HepG2 (cell line): Measurements from ENCODE around the gene UPB1. TPM values are rescaled to one million over a fixed set of nuclear protein-coding genes. Genes with fewer than 3 reads are reported as not detected.

ENCODE experiments used
- ATAC-seq: fragments of 200-7000 bp; cut with Tn5 transposase; 3 replicates; pipeline ENCODE4 v1.9.1; 2020; ENCODE audit warnings: mild to moderate bottlenecking, moderate library complexity
- BruUV-seq: library from RNA; stranded (reverse); fragments of 400-500 nt; replicated peaks from 2 replicates; lab custom pipeline; 2021; lab: Mats Ljungman, UMichigan
- CTCF ChIA-PET: fragments of 300-600 bp; formaldehyde crosslinking; extraction: SDS; loops from one replicate; lab custom pipeline; 2021; ENCODE audit warnings: low total read pairs, inconsistent platforms, low intra/inter-chr PET ratio; lab: Yijun Ruan, JAX
- POLR2A ChIA-PET: fragments of 350-600 bp; sonication (Branson Sonifier 250); formaldehyde crosslinking; loops from one replicate; lab custom pipeline; 2020; ENCODE audit warnings: antibody characterized with exemption, inconsistent platforms; lab: Yijun Ruan, JAX
- DNase-seq: peaks from one replicate; pipeline ENCODE4 v3.0.0-alpha.2; 2015; ENCODE audit warnings: low spot score
- FAIRE-seq: peaks from 3 replicates; lab custom pipeline; 2011; peaks lifted over from hg19 to GRCh38; lab: Jason Lieb, UNC
- H2AFZ ChIP-seq: one replicate; pipeline ENCODE4 v1.6.1; 2011; ENCODE audit warnings: low read length, inconsistent platforms
- H3K27ac ChIP-seq: fragments of 300-600 bp; 3 replicates; pipeline ENCODE4 v1.8.0; 2011; ENCODE audit warnings: mixed run types, mild to moderate bottlenecking, mixed read lengths, low read length, inconsistent platforms; ENCODE audit not compliant: insufficient read depth; ENCODE audit errors: extremely low read length
- H3K27me3 ChIP-seq, 2 experiments: fragments of 200-600 bp in 1 of 2; 2 replicates in 1 of 2; 3 replicates in 1 of 2; pipeline versions ENCODE4 v1.6.0 to v1.8.0; 2011; ENCODE audit warnings: low read length in 2 of 2, mild to moderate bottlenecking in 2 of 2, moderate library complexity in 2 of 2, inconsistent platforms in 1 of 2; ENCODE audit not compliant: insufficient read depth in 2 of 2, control insufficient read depth in 1 of 2
- H3K36me3 ChIP-seq, 2 experiments: fragments of 200-600 bp in 1 of 2; replicated peaks in 1 of 2; 2 replicates in 1 of 2; 3 replicates in 1 of 2; pipeline versions ENCODE4 v1.5.1 to v1.8.0; 2011; ENCODE audit warnings: low read length in 2 of 2, inconsistent platforms in 1 of 2; ENCODE audit not compliant: insufficient read depth in 2 of 2, control insufficient read depth in 1 of 2
- H3K4me1 ChIP-seq: 2 replicates; pipeline ENCODE4 v1.5.1; 2012; ENCODE audit warnings: low read length, inconsistent platforms; ENCODE audit not compliant: insufficient read depth
- H3K4me2 ChIP-seq: 2 replicates; pipeline ENCODE4 v1.6.0; 2011; ENCODE audit warnings: low read depth, low read length, inconsistent platforms
- H3K4me3 ChIP-seq, 3 experiments: fragments of 200-600 bp in 1 of 3; sonication (generic), shearing (Covaris generic) in 1 of 3; replicated peaks in 1 of 3; 2 replicates each; pipeline ENCODE4 v1.5.1; 2011 to 2016; ENCODE audit warnings: low read length in 3 of 3, inconsistent platforms in 2 of 3, low read depth in 2 of 3, mild to moderate bottlenecking in 2 of 3, control low read depth in 1 of 3, mixed read lengths in 1 of 3; ENCODE audit not compliant: insufficient read depth in 1 of 3
- H3K79me2 ChIP-seq: one replicate; pipeline ENCODE4 v1.6.1; 2011; ENCODE audit warnings: low read length, inconsistent platforms; ENCODE audit not compliant: insufficient read depth
- H3K9ac ChIP-seq: 2 replicates; pipeline ENCODE4 v1.6.0; 2011; ENCODE audit warnings: mild to moderate bottlenecking, low read depth, low read length, inconsistent platforms; ENCODE audit not compliant: insufficient read depth
- H3K9me3 ChIP-seq: 2 replicates; pipeline ENCODE4 v1.5.1; 2012; ENCODE audit warnings: mild to moderate bottlenecking, low read length
- H4K20me1 ChIP-seq: 2 replicates; pipeline ENCODE4 v1.6.0; 2011; ENCODE audit warnings: inconsistent platforms, mild to moderate bottlenecking, low read length, moderate library complexity; ENCODE audit not compliant: insufficient read depth
- HDAC2 ChIP-seq: sonication (generic); formaldehyde crosslinking; IDR thresholded peaks from 2 replicates; pipeline ENCODE4 v1.4.0; 2020; ENCODE audit warnings: missing genetic modification reagents
- NFATC3 ChIP-seq: sonication (generic); formaldehyde crosslinking; IDR thresholded peaks from 2 replicates; pipeline ENCODE4 v1.5.1; 2020; ENCODE audit warnings: mild to moderate bottlenecking, missing genetic modification reagents
- PLRG1 ChIP-seq: fragments of 450-650 bp; conservative IDR thresholded peaks from 2 replicates; pipeline ENCODE4 v1.6.1; 2016
- POLR2G ChIP-seq: fragments of 200-400 bp; formaldehyde crosslinking; IDR thresholded peaks from 2 replicates; pipeline ENCODE4 v1.6.1; 2018; ENCODE audit warnings: mild to moderate bottlenecking, low read depth, low read length, moderate library complexity
- THAP8 ChIP-seq: sonication (generic); formaldehyde crosslinking; IDR thresholded peaks from 2 replicates; pipeline ENCODE4 v1.5.1; 2020; ENCODE audit warnings: missing genetic modification reagents, mild to moderate bottlenecking, borderline replicate concordance
- ZBTB21 ChIP-seq: sonication (generic); formaldehyde crosslinking; IDR thresholded peaks from 2 replicates; pipeline ENCODE4 v1.4.0; 2020; ENCODE audit warnings: missing genetic modification reagents
- ZFP91 ChIP-seq: sonication (generic); formaldehyde crosslinking; IDR thresholded peaks from 2 replicates; pipeline ENCODE4 v1.9.0; 2022; ENCODE audit warnings: missing genetic modification reagents, mild to moderate bottlenecking, borderline replicate concordance
- ZNF136 ChIP-seq: sonication (generic); formaldehyde crosslinking; IDR thresholded peaks from 2 replicates; pipeline ENCODE4 v1.8.1; 2022; ENCODE audit warnings: low read depth, mild to moderate bottlenecking, moderate library complexity, missing genetic modification reagents
- ZNF180 ChIP-seq: sonication (generic); formaldehyde crosslinking; IDR thresholded peaks from 2 replicates; pipeline ENCODE4 v1.4.0; 2020; ENCODE audit warnings: low read depth, missing genetic modification reagents, borderline replicate concordance
- ZNF292 ChIP-seq: sonication (generic); formaldehyde crosslinking; IDR thresholded peaks from 2 replicates; pipeline ENCODE4 v1.8.1; 2022; ENCODE audit warnings: mild to moderate bottlenecking, low read depth, missing genetic modification reagents, borderline replicate concordance
- ZNF572 ChIP-seq: sonication (generic); formaldehyde crosslinking; IDR thresholded peaks from 2 replicates; pipeline ENCODE4 v1.5.1; 2020; ENCODE audit warnings: mild to moderate bottlenecking, missing genetic modification reagents
- ZNF746 ChIP-seq: sonication (generic); formaldehyde crosslinking; IDR thresholded peaks from 2 replicates; pipeline ENCODE4 v1.8.0; 2022; ENCODE audit warnings: mild to moderate bottlenecking, missing genetic modification reagents
- ZNF775 ChIP-seq: sonication (generic); formaldehyde crosslinking; IDR thresholded peaks from 2 replicates; pipeline ENCODE4 v1.4.0; 2020; ENCODE audit warnings: missing genetic modification reagents, mild to moderate bottlenecking, moderate library complexity, borderline replicate concordance
- WGBS: methylation state at CpG from one replicate; pipeline ENCODE4 v1.1.6; 2017; ENCODE audit warnings: low lambda C conversion rate; 5-methylcytosine and 5-hydroxymethylcytosine counted together
- in situ Hi-C: cut with HindIII; loops from 2 replicates; pipeline ENCODE4 v1.10.0; 2017; ENCODE audit warnings: low pct_unique_long_range_greater_than_20kb; ENCODE audit not compliant: extremely low pct_ligation_motif_present
- intact Hi-C: fragments of 100-400 bp; cut with micrococcal nuclease; formaldehyde crosslinking; loops from one replicate; pipeline ENCODE4 v1.10.0; 2022; ENCODE audit not compliant: unreplicated experiment
- polyA plus RNA-seq, 8 experiments: library from polyadenylated mRNA; depleted of rRNA in 3 of 8; stranded (reverse) in 7 of 8; unstranded in 1 of 8; fragments of >200 nt; fragmentation: Illumina TruSeq in 4 of 8; extraction: Trizol in 4 of 8; gene quantifications; 2 replicates each; pipeline versions ENCODE4 v1.2.1 to v1.2.3, GENCODE V29; 2011 to 2016; ENCODE audit warnings: low read depth in 4 of 8, missing spikeins in 1 of 8, mixed read lengths in 1 of 8; ENCODE audit not compliant: insufficient read depth in 1 of 8
- total RNA-seq, 5 experiments: library from RNA; depleted of rRNA; stranded (reverse); fragments of >200 nt; fragmentation: Illumina TruSeq; extraction: Trizol; gene quantifications; 2 replicates each; pipeline ENCODE4 v1.2.3, GENCODE V29; 2016; ENCODE audit warnings: low read depth in 1 of 5
- TF ChIP-seq, protein P1 (sequence below): sonication (generic); formaldehyde crosslinking; IDR thresholded peaks from 2 replicates; pipeline ENCODE4 v1.5.1; 2020; ENCODE audit warnings: mild to moderate bottlenecking, missing genetic modification reagents, borderline replicate concordance
- TF ChIP-seq, protein P2 (sequence below): sonication (generic); formaldehyde crosslinking; IDR thresholded peaks from 2 replicates; pipeline ENCODE4 v1.5.1; 2020; ENCODE audit warnings: missing genetic modification reagents, mild to moderate bottlenecking, borderline replicate concordance

The UPB1 gene
- total and polyA plus RNA-seq, 2 of the 13 experiments (the other 11 are each of a cell fraction or from before 2014, with no cell fraction given), result 0.38 to 1.2 TPM

DNA sequence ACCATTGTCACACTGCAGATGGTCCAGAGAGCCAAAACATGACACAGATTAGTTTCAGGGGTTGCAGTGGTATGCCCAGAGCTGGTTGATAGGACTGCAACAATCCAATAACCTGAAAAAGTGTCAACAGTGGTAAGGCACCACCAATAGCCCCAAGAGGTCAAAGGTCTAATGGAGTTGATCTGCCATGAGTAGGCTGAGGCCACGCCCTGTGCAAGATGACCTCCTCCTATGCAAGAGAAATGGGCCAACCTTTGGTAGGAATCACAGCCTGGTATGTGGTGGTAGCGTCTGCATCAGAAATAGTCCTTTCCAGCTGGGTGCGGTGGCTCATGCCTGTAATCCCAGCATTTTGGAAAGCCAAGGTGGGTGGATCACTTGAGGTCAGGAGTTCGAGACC lies 40.2 kb downstream of the UPB1 start (continued):
- TF ChIP-seq ZFP91 (CRISPR knock-in tag) (no peak), POLR2G (no peak), ZBTB21 (CRISPR knock-in tag) (no peak), ZNF292 (no peak), PLRG1 (no peak)
- TF ChIP-seq, protein P1, sequence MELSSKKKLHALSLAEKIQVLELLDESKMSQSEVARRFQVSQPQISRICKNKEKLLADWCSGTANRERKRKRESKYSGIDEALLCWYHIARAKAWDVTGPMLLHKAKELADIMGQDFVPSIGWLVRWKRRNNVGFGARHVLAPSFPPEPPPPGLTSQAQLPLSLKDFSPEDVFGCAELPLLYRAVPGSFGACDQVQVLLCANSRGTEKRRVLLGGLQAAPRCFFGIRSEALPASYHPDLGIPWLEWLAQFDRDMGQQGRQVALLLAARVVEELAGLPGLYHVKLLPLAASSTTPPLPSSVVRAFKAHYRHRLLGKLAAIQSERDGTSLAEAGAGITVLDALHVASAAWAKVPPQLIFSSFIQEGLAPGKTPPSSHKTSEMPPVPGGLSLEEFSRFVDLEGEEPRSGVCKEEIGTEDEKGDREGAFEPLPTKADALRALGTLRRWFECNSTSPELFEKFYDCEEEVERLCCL (CRISPR knock-in tag), result no peak
- TF ChIP-seq, protein P2, sequence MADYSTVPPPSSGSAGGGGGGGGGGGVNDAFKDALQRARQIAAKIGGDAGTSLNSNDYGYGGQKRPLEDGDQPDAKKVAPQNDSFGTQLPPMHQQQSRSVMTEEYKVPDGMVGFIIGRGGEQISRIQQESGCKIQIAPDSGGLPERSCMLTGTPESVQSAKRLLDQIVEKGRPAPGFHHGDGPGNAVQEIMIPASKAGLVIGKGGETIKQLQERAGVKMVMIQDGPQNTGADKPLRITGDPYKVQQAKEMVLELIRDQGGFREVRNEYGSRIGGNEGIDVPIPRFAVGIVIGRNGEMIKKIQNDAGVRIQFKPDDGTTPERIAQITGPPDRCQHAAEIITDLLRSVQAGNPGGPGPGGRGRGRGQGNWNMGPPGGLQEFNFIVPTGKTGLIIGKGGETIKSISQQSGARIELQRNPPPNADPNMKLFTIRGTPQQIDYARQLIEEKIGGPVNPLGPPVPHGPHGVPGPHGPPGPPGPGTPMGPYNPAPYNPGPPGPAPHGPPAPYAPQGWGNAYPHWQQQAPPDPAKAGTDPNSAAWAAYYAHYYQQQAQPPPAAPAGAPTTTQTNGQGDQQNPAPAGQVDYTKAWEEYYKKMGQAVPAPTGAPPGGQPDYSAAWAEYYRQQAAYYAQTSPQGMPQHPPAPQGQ, result no peak

DNA sequence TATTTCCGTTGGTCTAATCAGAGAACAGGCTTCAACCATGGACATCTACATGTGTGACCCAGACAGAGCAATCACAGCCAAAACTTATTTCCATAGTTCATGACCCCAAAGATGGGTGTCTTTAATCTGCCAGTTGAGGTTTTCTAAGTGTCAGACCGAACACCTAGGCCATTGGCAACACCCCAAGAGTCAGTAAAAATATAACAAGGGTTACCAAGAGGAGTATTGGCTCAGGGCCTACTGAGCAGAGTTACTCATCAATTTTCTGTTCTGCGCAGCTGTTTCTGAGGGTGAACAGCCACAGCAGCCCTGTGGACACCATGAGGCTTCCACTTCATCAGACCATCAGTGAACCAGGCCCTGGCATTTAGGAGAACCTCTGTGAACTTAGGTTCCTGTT lies 41.0 kb downstream of the UPB1 start:
- no peak overlapping the region for H3K4me2 ChIP-seq
- no peak for ATAC-seq
- TF ChIP-seq ZNF180 (CRISPR knock-in tag), result no peak
- no peak for TF ChIP-seq THAP8 (CRISPR knock-in tag)
- no peak for TF ChIP-seq HDAC2 (CRISPR knock-in tag)
- TF ChIP-seq NFATC3 (CRISPR knock-in tag), result no peak
- no peak for TF ChIP-seq ZNF136 (CRISPR knock-in tag)
- TF ChIP-seq ZNF746 (CRISPR knock-in tag), result no peak
- TF ChIP-seq ZNF572 (CRISPR knock-in tag), result no peak
- TF ChIP-seq ZNF775 (CRISPR knock-in tag), result no peak
- TF ChIP-seq, all 625 proteins: peak for 0
- Histone ChIP-seq H3K79me2 (no peaks in the 10 kb centered on the region), H4K20me1 (no peaks in the 10 kb centered on the region), H3K27ac (no peak overlapping the region), H3K9me3 (no peaks in the 10 kb centered on the region), H3K4me3 (no peak overlapping the region), H3K4me1 (peaks cover 46% of the 10 kb centered on the region), H2AFZ (no peak overlapping the region), H3K27me3 (no peaks in the 10 kb centered on the region), H3K36me3 (peaks cover 6 to 13% of the 10 kb centered on the region in 2 experiments), H3K9ac (no peak overlapping the region)
- intact Hi-C loops (no loop called here), in situ Hi-C loops (no loop called here)
- FAIRE-seq (no peak), DNase-seq (no peak)
- no TSS peak for BruUV-seq
- WGBS, result 92% methylated on average over 3 of the region's 3 CpGs
- ChIA-PET POLR2A (no interaction called here), CTCF (no interaction called here)
